GDM1 (cell line): Measurements from ENCODE around the gene C13orf46.
"Not testable (repeated sequence)": the region's sequence is repeated elsewhere in the genome, so short reads cannot be mapped to it uniquely, and the experiment has no call there.

Experiments
- DNase-seq: peaks from one replicate; lab custom pipeline; 2025; lab: John Stamatoyannopoulos, UW

Gene C13orf46

DNA sequence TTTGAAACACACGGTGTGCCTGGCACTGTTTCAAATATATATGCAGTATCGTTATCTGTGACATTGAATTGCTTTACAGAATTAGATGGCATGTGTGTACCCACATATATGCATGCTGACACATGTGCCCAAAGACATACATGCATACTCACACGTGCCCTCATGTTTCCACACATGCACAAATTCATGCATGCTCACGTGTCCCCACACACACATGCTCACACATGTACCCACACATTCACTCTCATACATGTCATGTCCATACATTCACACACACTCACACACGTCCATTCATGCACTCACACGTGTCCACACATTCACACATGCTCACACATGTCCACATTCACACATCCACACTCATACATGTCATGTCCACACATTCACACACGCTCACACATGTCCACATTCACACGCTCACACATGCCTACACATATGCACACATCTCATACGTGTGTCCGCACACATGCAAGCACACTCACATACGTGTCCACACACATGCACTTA, 17.9 kb upstream of the C13orf46 start:
- DNase-seq: no peak

DNA sequence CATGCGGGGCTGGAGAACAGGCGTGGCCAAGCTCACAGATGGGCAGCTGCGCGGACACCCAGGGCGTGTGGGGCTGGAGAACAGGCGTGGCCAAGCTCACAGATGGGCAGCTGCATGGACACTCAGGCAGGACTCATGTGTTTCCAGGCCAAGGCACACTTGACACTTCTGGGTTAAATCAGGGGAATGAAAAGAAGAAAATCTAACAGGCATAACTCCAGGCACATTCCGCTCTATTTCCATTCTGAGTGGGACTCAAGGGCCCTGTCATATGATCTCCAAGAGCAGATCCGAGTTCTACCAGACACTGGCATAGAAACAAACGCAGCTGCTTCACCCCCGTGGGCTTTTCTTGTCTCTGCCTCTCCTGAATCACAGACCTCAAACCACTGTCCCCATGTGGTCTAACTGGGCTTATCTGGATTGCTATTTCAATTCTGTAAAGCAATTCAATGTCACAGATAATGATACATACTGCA, 17.4 kb upstream of the C13orf46 start:
- DNase-seq: no peak

GRCh38 chr13:113990321-113990837, 16.5 kb upstream of the C13orf46 start:
- DNase-seq: no peak

GRCh38 chr13:113989585-113990300, 15.9 kb upstream of the C13orf46 start:
- no peak for DNase-seq

GRCh38 chr13:113988859-113989258, 15.0 kb upstream of the C13orf46 start:
- DNase-seq: not testable (repeated sequence)

GRCh38 chr13:113982296-113982661, 8.4 kb upstream of the C13orf46 start:
- DNase-seq: no peak

GRCh38 chr13:113981611-113982295, 7.9 kb upstream of the C13orf46 start:
- DNase-seq: no peak

DNA sequence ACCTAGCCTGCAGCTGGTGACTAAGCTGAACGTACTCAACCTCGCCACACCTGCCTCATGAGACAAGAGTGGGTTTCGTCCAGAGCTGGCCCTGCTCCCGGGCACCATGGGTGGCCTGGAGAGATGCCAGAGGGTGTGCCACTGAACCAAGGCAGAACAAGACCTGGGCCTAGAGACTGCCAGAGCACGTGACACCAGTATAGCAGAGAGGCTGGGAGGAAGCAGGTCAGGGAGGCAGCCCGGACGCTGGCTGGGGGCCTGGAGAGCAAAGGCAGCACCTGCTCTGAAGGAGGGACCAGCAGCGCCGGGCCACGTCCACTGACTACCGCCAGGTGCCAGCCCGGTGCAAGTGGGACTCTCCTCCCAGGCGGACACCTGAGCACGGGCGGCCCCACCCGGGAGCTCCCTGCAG, 7.3 kb upstream of the C13orf46 start:
- no peak for DNase-seq

DNA sequence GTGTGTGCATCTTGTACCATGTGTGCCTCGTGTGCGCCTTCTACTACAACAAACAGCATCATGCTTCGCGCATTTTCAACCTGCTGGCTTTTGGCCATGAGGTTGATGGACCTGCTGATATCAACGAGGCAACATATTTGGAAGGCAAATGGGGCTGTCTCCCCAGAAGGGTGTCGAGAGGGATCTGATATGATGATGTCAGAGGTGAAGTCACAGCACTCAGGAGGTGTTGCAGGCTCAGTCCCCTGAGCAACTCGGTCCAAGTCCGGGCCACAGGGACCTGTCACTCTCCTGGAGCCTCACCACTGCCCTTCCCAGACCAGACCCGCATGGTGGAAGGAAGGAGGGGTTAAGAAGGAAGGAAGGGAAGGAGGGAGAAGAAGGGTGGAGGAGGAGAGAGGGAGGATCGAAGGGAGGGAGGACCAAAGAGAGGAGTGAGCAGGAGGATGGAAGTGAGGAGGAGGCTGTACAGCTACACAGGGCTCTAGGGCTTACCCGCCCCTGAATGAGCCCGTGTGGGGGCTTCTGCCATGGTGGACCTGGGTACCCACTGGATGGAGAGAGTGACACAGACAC, 6.7 kb upstream of the C13orf46 start:
- no peak for DNase-seq

- DNase-seq: no peak
Measured at GRCh38 chr13:113979791-113980471, 6.1 kb upstream of the C13orf46 start.

GRCh38 chr13:113978741-113979481, 5.0 kb upstream of the C13orf46 start:
- DNase-seq: no peak

- DNase-seq: no peak
Measured at GRCh38 chr13:113977976-113978375, 4.1 kb upstream of the C13orf46 start.

DNA sequence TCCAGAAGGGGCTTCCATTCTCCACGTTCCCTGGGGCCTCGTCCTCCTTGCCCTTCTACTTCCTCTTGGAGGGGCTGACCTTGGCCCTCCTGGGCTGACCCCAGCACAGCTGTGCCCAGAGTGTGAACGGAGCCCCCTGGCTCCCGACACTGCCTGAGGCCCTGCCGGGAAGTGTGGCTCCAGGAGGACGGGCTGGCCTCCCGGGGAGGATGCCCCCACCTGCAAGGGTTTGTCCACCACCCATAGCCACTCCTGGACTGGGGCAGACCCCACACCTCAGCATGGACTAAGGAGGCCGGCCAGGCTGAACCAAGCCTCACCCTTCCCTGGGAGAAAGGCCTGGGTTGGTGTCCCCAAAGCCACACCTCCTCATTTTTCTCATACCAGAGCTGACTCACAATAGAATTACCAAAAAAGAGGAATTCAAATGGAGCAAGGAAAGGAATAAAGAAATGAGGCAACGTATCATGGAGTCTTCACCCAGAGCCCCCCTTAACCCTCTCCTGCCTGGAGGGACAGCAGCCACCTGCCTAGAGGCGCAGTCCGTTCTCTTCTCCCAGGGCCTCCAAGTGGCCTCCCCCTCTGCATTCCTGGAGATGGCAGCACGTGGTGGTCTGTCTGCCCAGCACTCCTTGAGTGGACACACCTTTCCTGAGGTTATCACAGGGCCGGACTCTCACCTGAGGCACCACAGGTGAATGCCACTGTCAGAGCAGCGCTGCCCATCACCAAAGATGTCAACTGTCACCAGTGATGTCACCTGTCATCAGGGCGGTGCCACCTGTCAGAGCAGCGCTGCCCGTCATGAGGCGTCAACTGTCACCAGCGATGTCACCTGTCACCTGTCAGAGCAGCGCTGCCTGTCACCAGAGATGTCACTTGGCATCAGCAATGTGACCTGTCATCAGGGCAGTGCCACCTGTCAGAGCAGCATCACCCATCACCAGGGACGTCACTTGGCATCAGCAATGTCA, 3.1 kb upstream of the C13orf46 start:
- no peak for DNase-seq

DNA sequence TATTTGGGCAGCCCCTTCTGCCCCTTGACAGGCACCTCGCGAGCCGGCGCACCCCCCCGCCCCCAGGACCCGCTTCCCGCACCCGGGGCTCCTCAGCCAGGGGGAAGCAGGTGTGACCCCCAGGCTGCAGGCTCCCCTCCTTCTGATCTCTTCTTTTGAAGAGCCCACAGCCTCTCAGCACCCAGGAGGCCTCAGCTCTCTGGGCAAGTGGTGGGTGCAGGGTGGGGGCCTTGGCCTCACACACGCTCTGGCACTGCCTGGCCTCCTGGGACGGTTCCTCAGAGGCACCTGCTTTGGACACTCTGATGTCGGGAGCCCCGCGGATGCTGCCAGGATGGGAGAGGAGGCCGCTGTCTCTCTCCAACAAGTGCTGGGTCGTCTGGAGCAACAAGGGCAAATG, 1.5 kb upstream of the C13orf46 start:
- no peak for DNase-seq

GRCh38 chr13:113974304-113975281, 717 bp upstream of the C13orf46 start:
- no peak for DNase-seq

- no peak for DNase-seq
Measured at GRCh38 chr13:113972451-113973217, 1.2 kb downstream of the C13orf46 start.

DNA sequence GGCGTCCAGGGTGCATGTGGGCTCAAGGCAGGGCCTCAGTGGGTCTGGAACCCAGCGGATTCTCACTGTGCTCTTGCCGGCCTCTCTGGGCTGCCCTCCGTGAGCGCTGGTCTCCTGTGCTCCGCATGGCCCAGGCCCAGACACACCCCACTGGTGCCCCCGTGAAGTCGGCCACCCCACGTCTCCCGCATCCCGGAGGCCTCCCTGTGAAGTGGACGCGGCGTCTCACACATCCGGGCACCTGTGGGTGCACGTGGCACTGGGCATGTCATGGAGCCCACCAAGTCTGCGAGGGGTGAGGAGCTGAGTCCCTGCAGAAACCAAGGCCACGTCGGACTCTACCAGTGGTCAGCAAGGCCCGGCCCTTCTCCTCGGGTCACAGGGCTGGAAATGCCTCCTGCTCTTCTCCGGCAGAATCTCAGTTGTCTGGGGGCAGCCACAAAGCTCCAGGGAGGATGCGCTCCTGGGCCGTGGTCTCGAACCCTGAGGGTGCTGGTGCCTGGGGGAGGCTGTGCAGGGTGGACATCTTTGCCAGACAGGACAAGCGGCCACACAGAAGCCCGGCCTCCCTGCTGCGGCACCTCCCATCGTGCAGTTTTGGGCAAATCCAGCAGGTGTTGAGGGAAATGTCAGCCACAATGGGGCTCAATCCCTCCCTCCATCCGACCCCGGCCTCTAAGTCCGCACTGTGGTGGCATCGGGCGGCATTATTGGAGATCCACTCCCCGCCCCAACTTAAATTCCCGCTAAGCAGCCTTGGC, 2.2 kb downstream of the C13orf46 start:
- no peak for DNase-seq
